SK-N-MC (cell line): ENCODE results near the gene ITSN1.

ENCODE experiments used
- EZH2 ChIP-seq: fragments of 200-600 bp; sonication (generic); IDR thresholded peaks from one replicate; pipeline ENCODE4 v1.6.1; 2017; ENCODE audit warnings: antibody characterized with exemption
- FOXP2 ChIP-seq: optimal IDR thresholded peaks from 2 replicates; pipeline ENCODE3; 2011; ENCODE audit warnings: mild to moderate bottlenecking, moderate library complexity; ENCODE audit not compliant: insufficient read depth; ENCODE audit errors: extremely low read length, control extremely low read depth
- POLR2AphosphoS5 ChIP-seq: IDR thresholded peaks from 2 replicates; pipeline ENCODE4 v1.6.1; 2012; ENCODE audit warnings: mild to moderate bottlenecking, low read depth, low read length, borderline replicate concordance

DNA sequence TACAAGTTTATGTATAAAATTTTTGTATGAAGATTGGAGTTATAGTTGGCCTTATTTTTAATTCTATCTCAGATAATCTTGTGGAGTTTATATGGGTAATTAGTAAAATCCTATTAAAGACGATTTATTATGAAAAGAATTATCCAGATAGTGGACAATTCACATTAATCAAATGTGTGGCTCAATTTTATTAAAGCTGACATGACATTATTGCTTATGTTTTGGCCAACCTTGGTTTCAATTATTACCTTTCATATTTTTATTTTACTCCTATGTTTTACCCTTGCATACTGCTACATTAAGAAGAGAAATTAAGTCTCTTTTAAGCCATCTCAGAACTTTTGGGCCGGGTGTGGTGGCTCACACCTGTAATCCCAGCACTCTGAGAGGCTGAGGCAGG is 110.0 kb downstream of the ITSN1 start:
- TF ChIP-seq POLR2AphosphoS5: no peak
- no peak for TF ChIP-seq FOXP2
- no peak for TF ChIP-seq EZH2
